HG02763 (cell line): ENCODE data around the gene RPL37.
A peak's percentile ranks its signal among the peaks of the same experiment; 100 is the strongest.
"Not testable (repeated sequence)": the region's sequence is repeated elsewhere in the genome, so short reads cannot be mapped to it uniquely, and the experiment has no call there.

Source experiments
- ATAC-seq: cut with Tn5 transposase; IDR thresholded peaks from one replicate; pipeline ENCODE4 v1.9.1; 2021; ENCODE audit warnings: mild to moderate bottlenecking, moderate library complexity; ENCODE audit not compliant: unreplicated experiment

Gene RPL37

GRCh38 chr5:40797273-40798011 is 37.6 kb downstream of the RPL37 start:
- ATAC-seq = peak; percentile 40

- no peak for ATAC-seq
Observed at GRCh38 chr5:40796487-40796889, 38.5 kb downstream of the RPL37 start.

DNA sequence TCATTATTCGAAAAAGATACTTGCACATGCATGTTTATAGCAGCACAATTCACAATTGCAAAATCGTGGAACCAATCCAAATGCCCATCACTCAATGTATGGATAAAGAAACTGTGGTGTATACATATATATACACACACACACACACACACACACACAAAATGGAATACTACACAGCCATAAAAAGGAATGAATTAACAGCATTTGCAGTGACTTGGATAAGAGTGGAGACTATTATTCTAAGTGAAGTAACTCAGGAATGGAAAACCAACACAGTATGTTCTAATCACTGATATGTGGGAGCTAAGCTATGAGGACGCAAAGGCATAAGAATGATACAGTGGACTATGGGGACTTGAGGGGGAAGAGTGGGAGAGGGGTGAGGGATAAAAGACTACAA is 40.1 kb downstream of the RPL37 start:
- not testable (repeated sequence) for ATAC-seq

- not testable (repeated sequence) for ATAC-seq
Observed at GRCh38 chr5:40794340-40794739, 40.7 kb downstream of the RPL37 start.

- not testable (repeated sequence) for ATAC-seq
Observed at GRCh38 chr5:40792691-40793090, 42.3 kb downstream of the RPL37 start.

DNA sequence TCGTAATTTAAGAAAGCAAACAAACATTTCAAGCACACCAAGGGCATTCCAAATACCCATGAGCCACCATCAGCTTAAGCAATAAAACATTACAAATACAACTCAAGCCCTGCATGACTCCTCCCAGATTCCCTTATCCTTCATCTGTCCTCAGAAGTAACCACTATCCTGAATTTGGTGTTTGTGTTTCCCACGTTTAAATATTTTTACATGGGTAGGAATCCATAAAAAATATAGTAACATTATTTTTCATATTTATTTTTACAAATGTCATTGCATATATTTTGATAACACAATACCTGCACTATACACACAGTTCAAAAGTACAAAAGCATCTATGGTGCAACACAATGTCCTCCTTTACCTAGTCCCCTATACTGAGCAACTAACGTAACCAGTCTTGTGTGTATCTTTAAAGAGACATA is 43.3 kb downstream of the RPL37 start:
- ATAC-seq = no peak

- no peak for ATAC-seq
Observed at GRCh38 chr5:40790947-40791593, 44.0 kb downstream of the RPL37 start.

DNA sequence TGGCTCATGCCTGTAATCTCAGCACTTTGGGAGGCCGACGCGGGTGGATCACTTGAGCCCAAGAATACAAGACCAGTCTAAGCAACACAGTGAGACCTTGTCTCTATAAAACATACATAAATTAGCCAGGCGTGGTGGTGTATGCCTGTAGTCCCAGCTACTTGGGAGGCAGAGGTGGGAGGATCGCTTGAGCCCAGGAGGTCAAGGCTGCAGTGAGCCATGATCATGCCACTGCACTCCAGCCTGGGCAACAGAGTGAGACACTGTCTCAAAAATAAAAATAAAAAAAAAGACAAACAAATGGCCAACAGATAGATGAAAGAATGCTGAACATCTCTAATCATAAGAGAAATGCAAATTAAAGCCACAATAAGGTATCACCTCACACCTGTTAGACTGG is 46.1 kb downstream of the RPL37 start:
- ATAC-seq = not testable (repeated sequence)

DNA sequence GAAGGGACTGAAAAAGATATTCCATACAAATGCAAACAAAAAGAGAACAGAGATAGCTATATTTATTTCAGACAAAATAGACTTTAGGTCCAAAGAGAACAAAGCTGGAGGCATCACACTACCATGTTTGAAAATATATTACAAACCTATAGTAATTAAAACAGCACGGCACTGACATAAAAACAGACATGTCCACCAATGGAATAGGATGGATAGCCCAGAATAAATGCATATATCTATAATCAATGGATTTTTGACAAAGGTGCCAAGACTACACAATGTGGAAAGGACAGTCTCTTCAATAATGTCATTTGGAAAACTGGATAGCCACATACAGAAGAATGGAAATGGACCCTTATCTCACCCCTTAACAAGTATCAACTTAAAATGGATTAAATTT is 47.0 kb downstream of the RPL37 start:
- no peak for ATAC-seq

DNA sequence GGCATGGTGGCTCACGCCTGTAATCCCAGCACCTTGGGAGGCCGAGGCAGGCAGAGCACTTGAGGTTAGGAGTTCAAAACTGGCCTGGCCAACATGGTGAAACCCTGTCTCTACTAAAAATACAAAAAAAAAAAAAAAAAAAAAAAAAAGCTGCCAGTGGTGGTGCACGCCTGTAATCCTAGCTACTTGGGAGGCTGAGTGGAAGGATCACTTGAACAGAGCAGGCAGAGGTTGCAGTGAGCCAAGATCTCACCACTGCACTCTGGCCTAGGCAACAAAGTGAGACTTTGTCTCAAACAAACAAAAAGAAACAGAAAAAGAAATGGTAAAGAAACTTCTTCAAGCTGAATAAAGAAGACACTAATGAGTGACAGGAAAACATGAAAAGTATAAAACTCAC is 48.4 kb downstream of the RPL37 start:
- ATAC-seq = not testable (repeated sequence)

- ATAC-seq = no peak
Observed at GRCh38 chr5:40784916-40785315, 50.1 kb downstream of the RPL37 start.

- no peak for ATAC-seq
Observed at GRCh38 chr5:40784027-40784653, 50.9 kb downstream of the RPL37 start.

DNA sequence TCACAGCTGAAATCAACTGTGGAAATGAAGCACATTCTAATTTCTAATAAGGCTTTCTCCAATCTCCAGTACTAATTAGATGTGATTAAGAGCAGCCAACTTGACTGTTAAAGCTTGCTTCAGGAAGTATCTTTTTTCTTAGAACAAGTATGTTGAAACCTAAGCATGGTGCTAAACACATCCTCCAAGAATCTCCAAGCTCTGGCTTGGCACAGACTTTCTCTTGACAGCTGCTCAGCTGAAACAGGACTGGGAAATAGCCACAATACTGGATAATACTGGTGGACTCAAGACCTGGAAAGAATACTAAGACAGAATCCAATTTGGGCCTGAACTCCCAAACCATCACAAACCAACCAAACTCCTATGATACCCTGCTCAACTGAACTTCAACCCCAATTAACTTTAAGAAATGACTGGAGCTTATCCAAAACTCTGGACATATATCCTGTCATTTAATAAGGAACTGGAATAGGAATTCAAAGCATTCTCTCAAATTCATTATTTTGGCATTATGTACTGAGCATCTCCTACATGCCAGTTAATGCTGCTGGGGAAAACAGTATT is 53.1 kb downstream of the RPL37 start:
- no peak for ATAC-seq

GRCh38 chr5:40780858-40781257 is 54.2 kb downstream of the RPL37 start:
- no peak for ATAC-seq

- ATAC-seq = no peak
Observed at GRCh38 chr5:40780199-40780598, 54.8 kb downstream of the RPL37 start.

DNA sequence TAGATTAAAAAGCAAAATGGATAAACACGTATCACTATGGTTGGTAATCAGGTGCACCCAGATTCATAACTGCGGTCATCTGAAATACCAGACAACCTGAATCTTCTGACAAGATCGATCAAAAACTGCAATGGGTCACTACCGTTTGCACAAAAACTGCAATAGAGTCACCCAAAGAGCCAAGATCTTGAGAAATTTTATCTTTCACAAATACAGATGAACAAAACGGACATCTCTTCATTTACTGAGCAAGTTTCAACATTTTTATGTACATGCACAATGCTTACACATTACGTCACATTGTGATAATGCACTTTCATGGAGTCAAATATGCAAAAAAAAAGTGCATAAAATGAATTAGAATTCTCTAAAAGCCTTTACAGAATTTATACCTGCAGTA is 55.5 kb downstream of the RPL37 start:
- ATAC-seq = no peak

GRCh38 chr5:40778133-40778532 is 56.9 kb downstream of the RPL37 start:
- no peak for ATAC-seq

- ATAC-seq = no peak
Observed at GRCh38 chr5:40776658-40776977, 58.4 kb downstream of the RPL37 start.

DNA sequence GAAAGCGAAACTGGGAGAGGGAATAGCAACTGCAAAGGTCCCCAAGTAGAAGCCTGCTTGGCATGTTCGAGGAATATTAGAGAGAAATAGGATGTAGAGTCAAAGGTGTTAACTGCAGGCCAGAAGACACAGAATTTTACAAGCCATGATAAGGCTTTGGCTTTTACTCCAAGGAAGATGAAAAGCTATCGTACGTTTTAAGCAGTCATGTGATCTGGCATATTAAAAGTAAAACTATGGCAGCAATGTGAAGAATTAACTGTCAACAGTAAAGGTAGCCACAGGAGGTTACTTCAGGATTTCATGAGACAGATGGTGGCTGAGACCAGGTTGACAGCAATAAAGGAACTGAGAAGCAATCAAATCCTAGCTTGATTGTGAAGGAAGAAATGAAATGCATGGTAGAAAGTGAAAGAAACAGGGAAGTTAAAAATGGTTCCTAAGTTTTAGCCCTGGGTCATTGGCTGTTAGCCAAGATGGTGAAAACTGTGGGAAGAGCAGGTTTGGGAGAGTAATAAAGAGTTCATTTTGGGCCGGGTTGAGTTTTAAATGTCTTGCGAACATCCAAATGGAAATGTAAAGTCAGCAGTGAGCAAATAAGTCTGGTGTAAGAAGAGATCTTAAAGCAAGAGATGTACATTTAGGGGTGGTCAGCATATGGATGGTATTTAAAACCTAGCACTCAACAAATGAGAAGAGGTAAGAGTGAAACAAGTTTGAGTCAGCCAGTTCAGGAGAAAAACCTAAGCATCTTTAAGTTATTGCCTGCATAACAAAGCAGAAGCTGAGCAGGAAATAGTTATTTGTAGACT is 59.0 kb downstream of the RPL37 start:
- ATAC-seq = no peak
